HepG2 (cell line): Measurements from ENCODE around the gene IFT27. TPM values are rescaled to one million over a fixed set of nuclear protein-coding genes. Genes with fewer than 3 reads are reported as not detected.

Experiments used
- ATAC-seq: fragments of 200-7000 bp; cut with Tn5 transposase; 3 replicates; pipeline ENCODE4 v1.9.1; 2020; ENCODE audit warnings: mild to moderate bottlenecking, moderate library complexity
- BruUV-seq: library from RNA; stranded (reverse); fragments of 400-500 nt; replicated peaks from 2 replicates; lab custom pipeline; 2021; lab: Mats Ljungman, UMichigan
- CTCF ChIA-PET: fragments of 300-600 bp; formaldehyde crosslinking; extraction: SDS; loops from one replicate; lab custom pipeline; 2021; ENCODE audit warnings: low total read pairs, inconsistent platforms, low intra/inter-chr PET ratio; lab: Yijun Ruan, JAX
- POLR2A ChIA-PET: fragments of 350-600 bp; sonication (Branson Sonifier 250); formaldehyde crosslinking; loops from one replicate; lab custom pipeline; 2020; ENCODE audit warnings: antibody characterized with exemption, inconsistent platforms; lab: Yijun Ruan, JAX
- DNase-seq: peaks from one replicate; pipeline ENCODE4 v3.0.0-alpha.2; 2015; ENCODE audit warnings: low spot score
- FAIRE-seq: peaks from 3 replicates; lab custom pipeline; 2011; peaks lifted over from hg19 to GRCh38; lab: Jason Lieb, UNC
- H2AFZ ChIP-seq: one replicate; pipeline ENCODE4 v1.6.1; 2011; ENCODE audit warnings: low read length, inconsistent platforms
- H3K27ac ChIP-seq: fragments of 300-600 bp; 3 replicates; pipeline ENCODE4 v1.8.0; 2011; ENCODE audit warnings: mixed run types, mild to moderate bottlenecking, mixed read lengths, low read length, inconsistent platforms; ENCODE audit not compliant: insufficient read depth; ENCODE audit errors: extremely low read length
- H3K27me3 ChIP-seq, 2 experiments: fragments of 200-600 bp in 1 of 2; 2 replicates in 1 of 2; 3 replicates in 1 of 2; pipeline versions ENCODE4 v1.6.0 to v1.8.0; 2011; ENCODE audit warnings: low read length in 2 of 2, mild to moderate bottlenecking in 2 of 2, moderate library complexity in 2 of 2, inconsistent platforms in 1 of 2; ENCODE audit not compliant: insufficient read depth in 2 of 2, control insufficient read depth in 1 of 2
- H3K36me3 ChIP-seq, 2 experiments: fragments of 200-600 bp in 1 of 2; replicated peaks in 1 of 2; 2 replicates in 1 of 2; 3 replicates in 1 of 2; pipeline versions ENCODE4 v1.5.1 to v1.8.0; 2011; ENCODE audit warnings: low read length in 2 of 2, inconsistent platforms in 1 of 2; ENCODE audit not compliant: insufficient read depth in 2 of 2, control insufficient read depth in 1 of 2
- H3K4me1 ChIP-seq: 2 replicates; pipeline ENCODE4 v1.5.1; 2012; ENCODE audit warnings: low read length, inconsistent platforms; ENCODE audit not compliant: insufficient read depth
- H3K4me2 ChIP-seq: 2 replicates; pipeline ENCODE4 v1.6.0; 2011; ENCODE audit warnings: low read depth, low read length, inconsistent platforms
- H3K4me3 ChIP-seq, 3 experiments: fragments of 200-600 bp in 1 of 3; sonication (generic), shearing (Covaris generic) in 1 of 3; replicated peaks in 1 of 3; 2 replicates each; pipeline ENCODE4 v1.5.1; 2011 to 2016; ENCODE audit warnings: low read length in 3 of 3, inconsistent platforms in 2 of 3, low read depth in 2 of 3, mild to moderate bottlenecking in 2 of 3, control low read depth in 1 of 3, mixed read lengths in 1 of 3; ENCODE audit not compliant: insufficient read depth in 1 of 3
- H3K79me2 ChIP-seq: one replicate; pipeline ENCODE4 v1.6.1; 2011; ENCODE audit warnings: low read length, inconsistent platforms; ENCODE audit not compliant: insufficient read depth
- H3K9ac ChIP-seq: 2 replicates; pipeline ENCODE4 v1.6.0; 2011; ENCODE audit warnings: mild to moderate bottlenecking, low read depth, low read length, inconsistent platforms; ENCODE audit not compliant: insufficient read depth
- H3K9me3 ChIP-seq: 2 replicates; pipeline ENCODE4 v1.5.1; 2012; ENCODE audit warnings: mild to moderate bottlenecking, low read length
- H4K20me1 ChIP-seq: 2 replicates; pipeline ENCODE4 v1.6.0; 2011; ENCODE audit warnings: inconsistent platforms, mild to moderate bottlenecking, low read length, moderate library complexity; ENCODE audit not compliant: insufficient read depth
- ATF7 ChIP-seq, 2 experiments: fragments of 450-650 bp in 1 of 2; sonication (generic) in 1 of 2; formaldehyde crosslinking in 1 of 2; IDR thresholded peaks; 2 replicates each; pipeline versions ENCODE4 v1.4.0 to v1.6.1; 2016 to 2020; ENCODE audit warnings: antibody characterized with exemption in 1 of 2, mild to moderate bottlenecking in 1 of 2, missing genetic modification reagents in 1 of 2
- ZNF276 ChIP-seq: sonication (generic); formaldehyde crosslinking; IDR thresholded peaks from 2 replicates; pipeline ENCODE4 v1.4.0; 2020; ENCODE audit warnings: mild to moderate bottlenecking, low read depth, missing genetic modification reagents
- ZNF350 ChIP-seq: sonication (generic); formaldehyde crosslinking; IDR thresholded peaks from 2 replicates; pipeline ENCODE4 v1.4.0; 2020; ENCODE audit warnings: mild to moderate bottlenecking, low read depth, missing genetic modification reagents, borderline replicate concordance
- ZNF629 ChIP-seq: sonication (generic); formaldehyde crosslinking; conservative IDR thresholded peaks from 2 replicates; pipeline ENCODE4 v1.5.0; 2020; ENCODE audit warnings: missing genetic modification reagents
- WGBS: methylation state at CpG from one replicate; pipeline ENCODE4 v1.1.6; 2017; ENCODE audit warnings: low lambda C conversion rate; 5-methylcytosine and 5-hydroxymethylcytosine counted together
- in situ Hi-C: cut with HindIII; loops from 2 replicates; pipeline ENCODE4 v1.10.0; 2017; ENCODE audit warnings: low pct_unique_long_range_greater_than_20kb; ENCODE audit not compliant: extremely low pct_ligation_motif_present
- intact Hi-C: fragments of 100-400 bp; cut with micrococcal nuclease; formaldehyde crosslinking; loops from one replicate; pipeline ENCODE4 v1.10.0; 2022; ENCODE audit not compliant: unreplicated experiment
- polyA plus RNA-seq, 8 experiments: library from polyadenylated mRNA; depleted of rRNA in 3 of 8; stranded (reverse) in 7 of 8; unstranded in 1 of 8; fragments of >200 nt; fragmentation: Illumina TruSeq in 4 of 8; extraction: Trizol in 4 of 8; gene quantifications; 2 replicates each; pipeline versions ENCODE4 v1.2.1 to v1.2.3, GENCODE V29; 2011 to 2016; ENCODE audit warnings: low read depth in 4 of 8, missing spikeins in 1 of 8, mixed read lengths in 1 of 8; ENCODE audit not compliant: insufficient read depth in 1 of 8
- total RNA-seq, 5 experiments: library from RNA; depleted of rRNA; stranded (reverse); fragments of >200 nt; fragmentation: Illumina TruSeq; extraction: Trizol; gene quantifications; 2 replicates each; pipeline ENCODE4 v1.2.3, GENCODE V29; 2016; ENCODE audit warnings: low read depth in 1 of 5

The IFT27 gene
- total and polyA plus RNA-seq, 2 of the 13 experiments (the other 11 are each of a cell fraction or from before 2014, with no cell fraction given) = 0.25 to 0.33 TPM

GRCh38 chr22:36823186-36823839, 47.4 kb upstream of the IFT27 start:
- Histone ChIP-seq H2AFZ (no peak overlapping the region), H3K79me2 (no peaks in the 10 kb centered on the region), H3K4me1 (no peaks in the 10 kb centered on the region), H3K9me3 (no peaks in the 10 kb centered on the region), H3K4me2 (no peak overlapping the region), H3K4me3 (no peak overlapping the region)
- CTCF ChIA-PET = no interaction called here
- FAIRE-seq = no peak
- 27% methylated on average over 14 of the region's 17 CpGs for WGBS
- TF ChIP-seq ATF7 (IDR thresholded peaks at IDR 0.05) (no peak), ATF7 (CRISPR knock-in tag; IDR thresholded peaks at IDR 0.05) (no peak), ZNF629 (CRISPR knock-in tag) (peak; percentile 74)
- TF ChIP-seq, all 625 proteins: peak for 1
- ATAC-seq (no peak), DNase-seq (no peak)
- H3K27me3 ChIP-seq = peaks cover 2 to 28% of the 10 kb centered on the region in 2 experiments; a peak in 3 of 5 replicates
- no peak overlapping the region for H3K27ac ChIP-seq
- in situ Hi-C loops = no loop called here
- no peaks in the 10 kb centered on the region for H4K20me1 ChIP-seq
- no peak overlapping the region for H3K9ac ChIP-seq
- BruUV-seq = no TSS peak
- intact Hi-C loops = no loop called here
- no peaks in the 10 kb centered on the region for H3K36me3 ChIP-seq
- POLR2A ChIA-PET = no interaction called here

- Histone ChIP-seq H4K20me1 (no peaks in the 10 kb centered on the region), H3K27me3 (peaks cover 4 to 35% of the 10 kb centered on the region in 2 experiments; a peak in 3 of 5 replicates), H3K4me2 (no peak overlapping the region), H3K9ac (no peak overlapping the region), H3K79me2 (no peaks in the 10 kb centered on the region), H3K27ac (no peak overlapping the region), H3K36me3 (no peaks in the 10 kb centered on the region), H3K4me3 (no peak overlapping the region), H2AFZ (no peak overlapping the region), H3K4me1 (no peaks in the 10 kb centered on the region)
- CTCF ChIA-PET = no interaction called here
- BruUV-seq = no TSS peak
- POLR2A ChIA-PET = no interaction called here
- WGBS = 14% methylated on average over 3 of the region's 6 CpGs
- intact Hi-C loops (no loop called here), in situ Hi-C loops (no loop called here)
- no peak for FAIRE-seq
- ATAC-seq = no peak
- DNase-seq = no peak
- TF ChIP-seq ZNF276 (CRISPR knock-in tag) = no peak
- no peak for TF ChIP-seq ZNF350 (CRISPR knock-in tag)
- TF ChIP-seq, all 625 proteins: peak for 0
- H3K9me3 ChIP-seq = no peaks in the 10 kb centered on the region
Measured at GRCh38 chr22:36822581-36822980, 46.7 kb upstream of the IFT27 start.
